ENCODE results near the gene CD300LD. TPM values are rescaled to one million over a fixed set of nuclear protein-coding genes. Genes with fewer than 3 reads are reported as not detected.

Gene CD300LD
- polyA plus RNA-seq, 1 experiment, result not detected

DNA sequence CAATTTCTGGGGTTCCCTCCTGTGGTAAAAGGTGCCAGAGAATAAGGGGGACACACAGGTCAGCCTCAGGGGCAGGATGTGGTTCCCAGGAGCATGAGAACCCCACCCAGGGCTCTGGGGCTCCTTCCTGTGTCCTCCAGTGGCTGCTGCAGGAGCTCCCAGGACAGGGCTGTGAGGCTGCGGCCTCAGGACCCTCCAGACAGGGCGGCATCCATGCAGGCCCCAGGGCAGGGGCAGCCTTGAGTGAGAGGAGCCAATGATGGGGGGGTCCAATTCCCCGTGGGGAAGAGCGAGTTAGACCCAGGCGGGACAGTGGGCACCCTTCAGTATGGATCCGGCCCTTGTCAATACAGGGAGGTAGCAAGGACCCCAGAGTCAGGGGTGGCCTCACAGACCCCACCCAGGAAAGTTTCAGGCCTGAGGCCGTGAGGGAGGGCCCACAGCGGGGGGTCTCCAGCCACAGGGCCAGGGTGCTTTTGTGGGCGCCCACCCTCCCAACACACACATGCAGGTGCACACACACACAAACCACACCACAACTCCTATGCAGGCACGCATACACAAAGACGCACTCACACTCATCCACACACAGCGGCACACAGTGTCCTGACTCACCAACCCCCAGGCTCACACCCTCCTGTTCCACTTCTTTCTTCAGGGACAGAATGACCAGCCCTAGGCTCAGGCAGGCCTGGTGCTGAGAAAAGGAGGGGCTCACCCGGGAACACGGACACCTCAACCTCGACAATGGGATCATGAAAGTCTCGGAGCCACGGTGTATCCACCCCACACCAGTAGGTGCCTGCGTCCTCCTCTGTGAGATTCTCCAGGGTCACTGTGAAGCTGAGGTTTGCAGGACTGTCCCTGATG lies 48.0 kb downstream of the CD300LD start:
- no peaks in the 10 kb centered on the region for H3K27me3 ChIP-seq (ENCODE audit: control insufficient read depth, insufficient read depth, low read length)
- no peaks in the 10 kb centered on the region for H3K36me3 ChIP-seq (ENCODE audit: control insufficient read depth, insufficient read depth, low read length)
- ChIA-PET CTCF (no interaction called here), POLR2A (no interaction called here)
- no peak overlapping the region for H3K4me3 ChIP-seq (ENCODE audit: low read depth, low read length)
- TF ChIP-seq, protein P1, sequence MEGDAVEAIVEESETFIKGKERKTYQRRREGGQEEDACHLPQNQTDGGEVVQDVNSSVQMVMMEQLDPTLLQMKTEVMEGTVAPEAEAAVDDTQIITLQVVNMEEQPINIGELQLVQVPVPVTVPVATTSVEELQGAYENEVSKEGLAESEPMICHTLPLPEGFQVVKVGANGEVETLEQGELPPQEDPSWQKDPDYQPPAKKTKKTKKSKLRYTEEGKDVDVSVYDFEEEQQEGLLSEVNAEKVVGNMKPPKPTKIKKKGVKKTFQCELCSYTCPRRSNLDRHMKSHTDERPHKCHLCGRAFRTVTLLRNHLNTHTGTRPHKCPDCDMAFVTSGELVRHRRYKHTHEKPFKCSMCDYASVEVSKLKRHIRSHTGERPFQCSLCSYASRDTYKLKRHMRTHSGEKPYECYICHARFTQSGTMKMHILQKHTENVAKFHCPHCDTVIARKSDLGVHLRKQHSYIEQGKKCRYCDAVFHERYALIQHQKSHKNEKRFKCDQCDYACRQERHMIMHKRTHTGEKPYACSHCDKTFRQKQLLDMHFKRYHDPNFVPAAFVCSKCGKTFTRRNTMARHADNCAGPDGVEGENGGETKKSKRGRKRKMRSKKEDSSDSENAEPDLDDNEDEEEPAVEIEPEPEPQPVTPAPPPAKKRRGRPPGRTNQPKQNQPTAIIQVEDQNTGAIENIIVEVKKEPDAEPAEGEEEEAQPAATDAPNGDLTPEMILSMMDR (IDR thresholded peaks at IDR 0.05; ENCODE audit: insufficient read depth, low read depth, low read length), result no peak
- DNase-seq (ENCODE audit: low read depth), result no peak

DNA sequence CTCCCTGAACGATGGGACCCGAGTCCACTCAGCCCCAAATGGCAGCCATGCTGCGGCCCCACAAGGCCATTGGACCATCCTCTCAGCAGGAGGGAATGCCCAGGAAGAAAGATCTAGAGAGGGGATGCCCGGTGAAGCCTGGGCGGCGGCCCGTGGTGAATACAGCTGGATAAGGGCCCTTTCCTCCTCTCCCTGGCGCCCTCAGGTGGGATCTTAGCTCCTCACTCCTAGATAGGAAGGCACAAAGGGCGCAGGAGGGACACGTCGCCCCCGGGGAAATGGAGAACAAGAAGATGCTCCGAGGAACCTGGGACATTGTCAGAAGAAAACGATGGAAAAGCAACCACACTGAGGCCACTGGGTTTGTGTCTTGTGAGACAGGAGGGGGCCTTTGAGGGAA lies 48.7 kb downstream of the CD300LD start:
- CTCF ChIA-PET, result no interaction called here
- H3K4me3 ChIP-seq (ENCODE audit: low read depth, low read length), result no peak overlapping the region
- no peak for DNase-seq (ENCODE audit: low read depth)
- TF ChIP-seq, protein P1 (IDR thresholded peaks at IDR 0.05; ENCODE audit: insufficient read depth, low read depth, low read length), result no peak
- H3K36me3 ChIP-seq (ENCODE audit: control insufficient read depth, insufficient read depth, low read length), result no peaks in the 10 kb centered on the region
- POLR2A ChIA-PET, result no interaction called here
- no peaks in the 10 kb centered on the region for H3K27me3 ChIP-seq (ENCODE audit: control insufficient read depth, insufficient read depth, low read length)

DNA sequence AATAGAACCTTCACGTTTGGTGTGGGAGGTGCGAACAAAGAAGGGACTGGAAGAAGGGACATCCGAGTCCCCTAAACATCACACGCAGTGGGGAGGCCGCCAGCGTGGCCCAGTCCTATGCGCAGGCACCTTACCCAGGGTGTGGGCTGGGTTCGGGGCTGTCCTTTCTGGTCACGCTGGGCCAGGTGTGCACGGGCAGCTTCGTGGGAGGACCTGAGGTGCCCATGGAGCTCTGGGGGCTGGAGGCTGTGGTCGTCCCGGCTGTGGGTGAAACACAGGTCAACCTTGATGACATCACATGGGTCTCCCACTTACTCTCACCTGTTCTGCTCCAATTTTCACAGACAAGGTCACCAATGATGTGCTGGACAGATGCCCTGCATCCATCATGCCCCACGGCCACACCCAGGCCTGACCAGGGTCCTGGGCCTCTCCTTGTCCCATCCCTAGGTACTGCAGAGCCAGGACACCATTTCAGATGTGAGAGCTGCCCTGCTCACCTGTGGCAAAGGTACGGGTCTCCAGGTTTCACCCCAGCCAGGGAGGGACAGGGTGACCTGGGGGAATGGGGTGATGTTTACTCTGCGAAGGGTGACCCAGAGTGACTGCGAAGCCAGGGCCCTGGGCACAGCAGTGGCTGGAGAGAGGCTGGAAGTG lies 49.2 kb downstream of the CD300LD start:
- no peak for DNase-seq (ENCODE audit: low read depth)
- CTCF ChIA-PET, result no interaction called here
- no peak overlapping the region for H3K4me3 ChIP-seq (ENCODE audit: low read depth, low read length)
- no peaks in the 10 kb centered on the region for H3K36me3 ChIP-seq (ENCODE audit: control insufficient read depth, insufficient read depth, low read length)
- POLR2A ChIA-PET, result no interaction called here
- H3K27me3 ChIP-seq (ENCODE audit: control insufficient read depth, insufficient read depth, low read length), result no peaks in the 10 kb centered on the region
- TF ChIP-seq, protein P1 (IDR thresholded peaks at IDR 0.05; ENCODE audit: insufficient read depth, low read depth, low read length), result no peak

DNA sequence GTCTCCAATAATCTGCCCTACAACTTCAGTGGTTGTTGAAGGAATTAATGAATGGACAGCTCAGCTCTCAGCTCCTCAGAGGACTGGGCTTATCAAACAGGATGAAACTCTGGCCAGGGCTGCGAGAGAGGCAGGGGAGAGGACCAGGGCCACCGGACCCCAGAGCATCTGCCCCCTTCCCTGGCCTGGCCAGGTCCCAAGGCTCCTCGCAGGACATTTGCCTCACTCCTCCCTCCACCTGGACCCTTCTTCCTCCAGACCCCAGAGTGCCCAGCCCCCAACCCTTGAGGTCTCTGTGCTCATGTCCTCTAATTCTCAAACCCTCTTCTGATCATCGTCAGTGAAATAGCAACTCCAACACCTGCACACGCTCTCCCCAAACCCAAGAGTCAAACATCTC lies 49.9 kb downstream of the CD300LD start:
- Histone ChIP-seq H3K36me3 (ENCODE audit: control insufficient read depth, insufficient read depth, low read length) (no peaks in the 10 kb centered on the region), H3K27me3 (ENCODE audit: control insufficient read depth, insufficient read depth, low read length) (no peaks in the 10 kb centered on the region), H3K4me3 (ENCODE audit: low read depth, low read length) (no peak overlapping the region)
- ChIA-PET CTCF (no interaction called here), POLR2A (no interaction called here)
- no peak for DNase-seq (ENCODE audit: low read depth)
- TF ChIP-seq, protein P1 (IDR thresholded peaks at IDR 0.05; ENCODE audit: insufficient read depth, low read depth, low read length), result no peak

DNA sequence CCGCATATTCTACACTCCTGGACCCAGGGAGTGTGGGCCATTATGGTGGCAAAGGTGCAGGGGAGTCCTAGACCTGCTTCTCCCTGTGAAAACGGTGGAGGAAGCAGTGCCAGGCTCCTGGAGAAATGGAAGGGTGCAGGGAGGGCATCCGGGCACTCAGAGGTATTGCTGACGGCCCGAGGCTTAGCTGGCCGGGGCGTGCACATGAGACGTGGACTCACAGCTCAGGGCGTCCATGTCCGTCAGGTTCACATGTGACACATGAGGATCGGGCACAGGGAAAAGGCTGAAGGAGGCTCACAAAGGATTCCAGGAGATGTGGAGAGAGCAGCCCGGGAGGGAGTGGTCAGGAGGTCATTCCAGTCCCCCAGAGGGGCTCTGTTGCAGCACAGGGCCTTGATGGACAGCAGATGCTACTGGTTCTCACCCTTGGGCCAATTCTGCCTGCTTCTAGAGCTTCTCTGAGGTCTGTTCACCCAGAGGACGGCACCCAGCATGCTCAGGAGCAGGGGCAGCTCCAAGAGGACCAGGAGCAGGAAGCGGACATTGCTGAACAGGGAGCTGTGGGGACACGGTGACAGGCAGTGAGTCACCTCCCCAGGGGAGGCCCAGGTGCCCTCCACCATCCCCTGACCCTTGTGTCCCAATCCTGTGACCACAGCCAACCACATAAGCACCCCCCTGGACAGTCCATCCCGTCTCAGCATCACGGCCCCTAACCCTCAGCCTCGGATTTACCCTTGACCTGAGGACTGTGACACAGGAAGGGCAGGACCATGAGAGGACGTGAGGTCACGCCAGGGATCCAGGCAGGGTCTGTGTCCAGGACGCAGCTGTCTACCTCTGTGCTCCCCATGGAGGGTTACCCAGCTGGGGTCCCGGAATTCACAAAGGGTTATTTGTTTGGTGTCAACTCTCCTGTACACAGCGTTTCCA lies 50.6 kb downstream of the CD300LD start:
- ChIA-PET POLR2A (no interaction called here), CTCF (no interaction called here)

More for the DNA sequence above, 50.6 kb downstream of the CD300LD start:
- H3K27me3 ChIP-seq (ENCODE audit: control insufficient read depth, insufficient read depth, low read length), result no peaks in the 10 kb centered on the region
- TF ChIP-seq, protein P1 (IDR thresholded peaks at IDR 0.05; ENCODE audit: insufficient read depth, low read depth, low read length), result no peak
- no peaks in the 10 kb centered on the region for H3K36me3 ChIP-seq (ENCODE audit: control insufficient read depth, insufficient read depth, low read length)
- no peak for DNase-seq (ENCODE audit: low read depth)
- no peak overlapping the region for H3K4me3 ChIP-seq (ENCODE audit: low read depth, low read length)

Measured in BJ (cell line).